ENCODE data around the gene NSG1. TPM values are rescaled to one million over a fixed set of nuclear protein-coding genes. Genes with fewer than 3 reads are reported as not detected.

Gene NSG1
- total RNA-seq, 1 experiment from 2014 or later: not detected

DNA sequence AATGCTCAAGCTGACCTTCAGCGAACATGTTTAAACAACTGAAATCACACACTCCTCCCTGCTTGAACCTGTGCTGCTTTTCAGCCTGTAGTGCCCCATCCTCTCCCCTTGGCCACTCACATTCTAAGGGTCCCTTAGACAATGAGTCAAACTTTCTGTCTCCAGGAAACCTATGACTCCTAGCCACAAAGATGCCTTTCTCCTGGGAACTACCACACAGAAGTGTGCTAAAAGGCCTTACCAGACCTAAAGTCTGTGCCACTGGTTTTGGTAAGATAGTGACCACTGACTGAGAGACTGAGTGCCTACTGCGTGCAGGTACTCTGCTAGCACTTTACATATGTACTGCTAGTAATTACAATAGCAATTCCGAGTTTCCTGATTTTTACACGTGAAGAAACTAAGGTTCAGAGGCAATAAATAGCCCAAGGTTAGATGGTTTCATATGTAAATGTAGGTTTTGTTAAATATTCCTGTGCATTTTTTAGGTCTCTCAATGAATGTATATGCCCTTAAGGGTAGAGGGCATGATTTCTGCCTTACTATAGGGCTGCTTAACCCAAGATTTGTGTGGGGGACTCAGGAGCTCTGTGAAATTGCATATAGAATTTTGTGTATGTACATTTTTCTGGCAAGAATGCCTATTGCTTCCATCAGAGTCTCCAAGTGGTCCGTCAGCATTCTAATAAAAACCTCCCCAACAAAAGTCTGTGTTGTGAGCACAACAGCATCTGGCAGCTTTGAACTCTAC lies 71.1 kb downstream of the NSG1 start:
- TF ChIP-seq SIN3A (IDR thresholded peaks at IDR 0.05; ENCODE audit: borderline replicate concordance, insufficient read depth, low read depth, low read length) (no peak), CTCF (IDR thresholded peaks at IDR 0.05) (no peak), POLR2AphosphoS5 (IDR thresholded peaks at IDR 0.05; ENCODE audit: low read depth, low read length) (no peak), TCF7L2 (IDR thresholded peaks at IDR 0.05; ENCODE audit: low read depth, low read length) (no peak)
- TF ChIP-seq, protein P1, sequence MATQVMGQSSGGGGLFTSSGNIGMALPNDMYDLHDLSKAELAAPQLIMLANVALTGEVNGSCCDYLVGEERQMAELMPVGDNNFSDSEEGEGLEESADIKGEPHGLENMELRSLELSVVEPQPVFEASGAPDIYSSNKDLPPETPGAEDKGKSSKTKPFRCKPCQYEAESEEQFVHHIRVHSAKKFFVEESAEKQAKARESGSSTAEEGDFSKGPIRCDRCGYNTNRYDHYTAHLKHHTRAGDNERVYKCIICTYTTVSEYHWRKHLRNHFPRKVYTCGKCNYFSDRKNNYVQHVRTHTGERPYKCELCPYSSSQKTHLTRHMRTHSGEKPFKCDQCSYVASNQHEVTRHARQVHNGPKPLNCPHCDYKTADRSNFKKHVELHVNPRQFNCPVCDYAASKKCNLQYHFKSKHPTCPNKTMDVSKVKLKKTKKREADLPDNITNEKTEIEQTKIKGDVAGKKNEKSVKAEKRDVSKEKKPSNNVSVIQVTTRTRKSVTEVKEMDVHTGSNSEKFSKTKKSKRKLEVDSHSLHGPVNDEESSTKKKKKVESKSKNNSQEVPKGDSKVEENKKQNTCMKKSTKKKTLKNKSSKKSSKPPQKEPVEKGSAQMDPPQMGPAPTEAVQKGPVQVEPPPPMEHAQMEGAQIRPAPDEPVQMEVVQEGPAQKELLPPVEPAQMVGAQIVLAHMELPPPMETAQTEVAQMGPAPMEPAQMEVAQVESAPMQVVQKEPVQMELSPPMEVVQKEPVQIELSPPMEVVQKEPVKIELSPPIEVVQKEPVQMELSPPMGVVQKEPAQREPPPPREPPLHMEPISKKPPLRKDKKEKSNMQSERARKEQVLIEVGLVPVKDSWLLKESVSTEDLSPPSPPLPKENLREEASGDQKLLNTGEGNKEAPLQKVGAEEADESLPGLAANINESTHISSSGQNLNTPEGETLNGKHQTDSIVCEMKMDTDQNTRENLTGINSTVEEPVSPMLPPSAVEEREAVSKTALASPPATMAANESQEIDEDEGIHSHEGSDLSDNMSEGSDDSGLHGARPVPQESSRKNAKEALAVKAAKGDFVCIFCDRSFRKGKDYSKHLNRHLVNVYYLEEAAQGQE (IDR thresholded peaks at IDR 0.05; ENCODE audit: insufficient read depth in 1 of 2, low read depth in 2 of 2, low read length in 1 of 2): no peak
- ATAC-seq: no peak
- H3K27me3 ChIP-seq (ENCODE audit: control insufficient read depth, insufficient read depth, low read length): no peaks in the 10 kb centered on the region
- no peaks in the 10 kb centered on the region for H3K9me3 ChIP-seq (ENCODE audit: control insufficient read depth, insufficient read depth, low read depth, low read length)
- ChIA-PET CTCF (no interaction called here), POLR2A (no interaction called here)
- H3K36me3 ChIP-seq (ENCODE audit: control insufficient read depth, insufficient read depth, low read length): no peaks in the 10 kb centered on the region; the same call in 1 of the 2 replicates
- no peak for DNase-seq (ENCODE audit: low read depth, low spot score)
- in situ Hi-C loops (cut with HindIII; ENCODE audit: low pct_unique_long_range_greater_than_20kb, low sequenced_read_pairs): no loop called here
- no peak overlapping the region for H3K27ac ChIP-seq (ENCODE audit: low read length)
- no peak overlapping the region for H3K4me3 ChIP-seq (ENCODE audit: low read depth in 2 of 2, low read length in 2 of 2)
- intact Hi-C loops (cut with micrococcal nuclease; ENCODE audit: unreplicated experiment): no loop called here
- BruUV-seq (replicated peaks): no TSS peak
- no peaks in the 10 kb centered on the region for H3K4me1 ChIP-seq (ENCODE audit: control insufficient read depth, insufficient read depth, low read length)

- ATAC-seq (no peak), DNase-seq (ENCODE audit: low read depth, low spot score) (no peak)
- no peak overlapping the region for H3K4me3 ChIP-seq (ENCODE audit: low read depth in 2 of 2, low read length in 2 of 2)
- no peaks in the 10 kb centered on the region for H3K9me3 ChIP-seq (ENCODE audit: control insufficient read depth, insufficient read depth, low read depth, low read length)
- intact Hi-C loops (cut with micrococcal nuclease; ENCODE audit: unreplicated experiment): no loop called here
- in situ Hi-C loops (cut with HindIII; ENCODE audit: low pct_unique_long_range_greater_than_20kb, low sequenced_read_pairs): no loop called here
- H3K4me1 ChIP-seq (ENCODE audit: control insufficient read depth, insufficient read depth, low read length): no peaks in the 10 kb centered on the region
- no TSS peak for BruUV-seq (replicated peaks)
- H3K27ac ChIP-seq (ENCODE audit: low read length): no peak overlapping the region
- TF ChIP-seq CTCF (IDR thresholded peaks at IDR 0.05) (no peak), POLR2AphosphoS5 (IDR thresholded peaks at IDR 0.05; ENCODE audit: low read depth, low read length) (no peak), SIN3A (IDR thresholded peaks at IDR 0.05; ENCODE audit: borderline replicate concordance, insufficient read depth, low read depth, low read length) (no peak), TCF7L2 (IDR thresholded peaks at IDR 0.05; ENCODE audit: low read depth, low read length) (no peak)
- TF ChIP-seq, protein P1 (IDR thresholded peaks at IDR 0.05; ENCODE audit: insufficient read depth in 1 of 2, low read depth in 2 of 2, low read length in 1 of 2): no peak
- H3K36me3 ChIP-seq (ENCODE audit: control insufficient read depth, insufficient read depth, low read length): no peaks in the 10 kb centered on the region; the same call in 1 of the 2 replicates
- POLR2A ChIA-PET: no interaction called here
- H3K27me3 ChIP-seq (ENCODE audit: control insufficient read depth, insufficient read depth, low read length): no peaks in the 10 kb centered on the region
- CTCF ChIA-PET: no interaction called here
Observed at GRCh38 chr4:4459181-4459580, 72.3 kb downstream of the NSG1 start.
